HEK293T (cell line): Measurements from ENCODE around the gene TOPORS.

ENCODE experiments used
- BHLHE40 ChIP-seq: fragments of 450-650 bp; IDR thresholded peaks from 2 replicates; pipeline ENCODE4 v1.6.1; 2016; ENCODE audit warnings: mild to moderate bottlenecking, moderate library complexity, borderline replicate concordance
- ELF4 ChIP-seq: fragments of 450-650 bp; IDR thresholded peaks from 2 replicates; pipeline ENCODE4 v1.6.1; 2017; ENCODE audit warnings: antibody characterized with exemption

- TF ChIP-seq BHLHE40 (no peak), ELF4 (no peak)
Measured at GRCh38 chr9:32518276-32518675, 34.1 kb downstream of the TOPORS start.
